Spleen (tissue), 11 donors: ENCODE results near the gene TMEM109. TPM values are rescaled to one million over a fixed set of nuclear protein-coding genes. Genes with fewer than 3 reads are reported as not detected.

ENCODE experiments used
- DNase-seq: peaks from one replicate; pipeline ENCODE4 v3.0.0-alpha.2; 2020
- H3K27ac ChIP-seq, 8 donors: fragments of 200-600 bp; sonication (generic) in 7 of 8; 1 replicate in 4 of 8; 2 replicates in 4 of 8; pipeline versions ENCODE4 v1.5.0 to v1.8.0; 2016 to 2021; ENCODE audit warnings: inconsistent platforms in 4 of 8, mild to moderate bottlenecking in 4 of 8, moderate library complexity in 1 of 8
- H3K27me3 ChIP-seq, 7 donors: fragments of 200-600 bp; sonication (generic) in 6 of 7; replicated peaks in 1 of 7; 1 replicate in 4 of 7; 2 replicates in 3 of 7; pipeline versions ENCODE4 v1.5.0 to v1.8.0; 2016 to 2021; ENCODE audit warnings: inconsistent platforms in 3 of 7, mild to moderate bottlenecking in 1 of 7
- H3K36me3 ChIP-seq, 6 donors: fragments of 200-600 bp; sonication (generic) in 5 of 6; 1 replicate in 4 of 6; 2 replicates in 2 of 6; pipeline versions ENCODE4 v1.5.0 to v1.8.0; 2016 to 2021; ENCODE audit warnings: inconsistent platforms in 2 of 6
- H3K4me1 ChIP-seq, 6 donors: fragments of 200-600 bp; sonication (generic) in 5 of 6; 1 replicate in 3 of 6; 2 replicates in 3 of 6; pipeline versions ENCODE4 v1.5.0 to v1.8.0; 2016 to 2021; ENCODE audit warnings: inconsistent platforms in 3 of 6
- H3K4me3 ChIP-seq, 8 donors: fragments of 200-600 bp; sonication (generic) in 7 of 8; 1 replicate in 4 of 8; 2 replicates in 4 of 8; pipeline versions ENCODE4 v1.5.0 to v1.8.0; 2016 to 2021; ENCODE audit warnings: inconsistent platforms in 4 of 8, mild to moderate bottlenecking in 4 of 8, moderate library complexity in 2 of 8
- H3K9me3 ChIP-seq, 8 donors: fragments of 200-600 bp; sonication (generic) in 7 of 8; 1 replicate in 4 of 8; 2 replicates in 4 of 8; pipeline versions ENCODE4 v1.5.0 to v1.8.0; 2016 to 2021; ENCODE audit warnings: inconsistent platforms in 4 of 8
- POLR2A ChIP-seq, 3 donors: fragments of 450-650 bp; IDR thresholded peaks; one replicate each; pipeline ENCODE4 v1.5.1; 2017; ENCODE audit warnings: antibody characterized with exemption in 3 of 3, mild to moderate bottlenecking in 1 of 3
- POLR2AphosphoS5 ChIP-seq, 3 donors: sonication (generic); formaldehyde crosslinking; IDR thresholded peaks; one replicate each; pipeline ENCODE4 v1.5.1; 2017; ENCODE audit warnings: antibody characterized with exemption in 3 of 3
- WGBS, 5 donors: extraction: QIAGEN DNeasy Blood & Tissue Kit in 3 of 5; methylation state at CpG; one replicate each; pipeline versions ENCODE4 v1.1.5 to v1.1.7; 2013 to 2018; 5-methylcytosine and 5-hydroxymethylcytosine counted together
- intact Hi-C: fragments of 100-400 bp; cut with DNase I; formaldehyde crosslinking; loops from one replicate; pipeline ENCODE4 v1.15.0; 2023; ENCODE audit warnings: low total_unique reads
- polyA plus RNA-seq, 3 donors: library from polyadenylated mRNA; stranded (reverse); fragments of 200-250 nt; gene quantifications; one replicate each; pipeline ENCODE4 v1.2.1, GENCODE V29; 2013
- total RNA-seq, 7 donors: library from RNA; depleted of rRNA in 3 of 7; stranded (reverse); fragments of >200 nt in 3 of 7; fragmentation: NEBNext Ultra II Directional in 4 of 7; extraction: Animal tissue kit (Norgen Biotek cat#: 25700) in 4 of 7; gene quantifications; one replicate each; pipeline versions ENCODE4 v1.1.0 to v1.2.1, GENCODE V29; 2016 to 2021
- TF ChIP-seq, protein P1 (sequence below), 11 experiments: fragments of 200-600 bp in 7 of 11; fragments of 450-650 bp in 4 of 11; sonication (generic) in 4 of 11; IDR thresholded peaks in 8 of 11; conservative IDR thresholded peaks in 3 of 11; 1 replicate in 7 of 11; 2 replicates in 4 of 11; pipeline versions ENCODE4 v1.4.0 to v1.8.0; 2016 to 2021; ENCODE audit warnings: antibody characterized with exemption in 11 of 11, inconsistent platforms in 4 of 11, mild to moderate bottlenecking in 1 of 11
- donor health status: healthy with polysubstance abuse.
- donor health status: DM: no; HTN: no; CAD: no; lungs with moderate emphysema.
- donor health status: DM: no; HTN: no; CAD: no.
- donor health status: Bipolar disorder and iron deficiency.
- donor health status: healthy.
- donor health status: DM: no; HTN: no; CAD: no.
- donor health status: DM: yes; HTN: yes; CAD: no.

TMEM109 gene
- total and polyA plus RNA-seq, 10 donors = 53.6 to 125 (median 102) TPM

GRCh38 chr11:60874421-60875365 is 39.3 kb upstream of the TMEM109 start:
- H3K27ac ChIP-seq = no peak overlapping the region
- H3K4me1 ChIP-seq = peaks cover 0 to 30% (median 8%) of the 10 kb centered on the region in 6 donors
- H3K27me3 ChIP-seq = peaks cover 0 to under 1% (median 0%) of the 10 kb centered on the region in 7 donors
- H3K4me3 ChIP-seq = no peak overlapping the region
- intact Hi-C loops = no loop called here
- H3K36me3 ChIP-seq = peaks cover 0 to 40% (median 7%) of the 10 kb centered on the region in 6 donors
- 89 to 95% (median 92%) methylated on average over 12 to 13 of the region's 13 CpGs for WGBS, 5 donors
- DNase-seq = peak; percentile 52
- TF ChIP-seq, protein P1, sequence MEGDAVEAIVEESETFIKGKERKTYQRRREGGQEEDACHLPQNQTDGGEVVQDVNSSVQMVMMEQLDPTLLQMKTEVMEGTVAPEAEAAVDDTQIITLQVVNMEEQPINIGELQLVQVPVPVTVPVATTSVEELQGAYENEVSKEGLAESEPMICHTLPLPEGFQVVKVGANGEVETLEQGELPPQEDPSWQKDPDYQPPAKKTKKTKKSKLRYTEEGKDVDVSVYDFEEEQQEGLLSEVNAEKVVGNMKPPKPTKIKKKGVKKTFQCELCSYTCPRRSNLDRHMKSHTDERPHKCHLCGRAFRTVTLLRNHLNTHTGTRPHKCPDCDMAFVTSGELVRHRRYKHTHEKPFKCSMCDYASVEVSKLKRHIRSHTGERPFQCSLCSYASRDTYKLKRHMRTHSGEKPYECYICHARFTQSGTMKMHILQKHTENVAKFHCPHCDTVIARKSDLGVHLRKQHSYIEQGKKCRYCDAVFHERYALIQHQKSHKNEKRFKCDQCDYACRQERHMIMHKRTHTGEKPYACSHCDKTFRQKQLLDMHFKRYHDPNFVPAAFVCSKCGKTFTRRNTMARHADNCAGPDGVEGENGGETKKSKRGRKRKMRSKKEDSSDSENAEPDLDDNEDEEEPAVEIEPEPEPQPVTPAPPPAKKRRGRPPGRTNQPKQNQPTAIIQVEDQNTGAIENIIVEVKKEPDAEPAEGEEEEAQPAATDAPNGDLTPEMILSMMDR (IDR thresholded peaks at IDR 0.05 in 8 of 11, conservative IDR thresholded peaks at IDR 0.05 in 3 of 11) = no peak
- TF ChIP-seq POLR2A (IDR thresholded peaks at IDR 0.05) = no peak
- peak in 1 of 3 donors; percentile 15 for TF ChIP-seq POLR2AphosphoS5 (IDR thresholded peaks at IDR 0.05)
- no peaks in the 10 kb centered on the region for H3K9me3 ChIP-seq

DNA sequence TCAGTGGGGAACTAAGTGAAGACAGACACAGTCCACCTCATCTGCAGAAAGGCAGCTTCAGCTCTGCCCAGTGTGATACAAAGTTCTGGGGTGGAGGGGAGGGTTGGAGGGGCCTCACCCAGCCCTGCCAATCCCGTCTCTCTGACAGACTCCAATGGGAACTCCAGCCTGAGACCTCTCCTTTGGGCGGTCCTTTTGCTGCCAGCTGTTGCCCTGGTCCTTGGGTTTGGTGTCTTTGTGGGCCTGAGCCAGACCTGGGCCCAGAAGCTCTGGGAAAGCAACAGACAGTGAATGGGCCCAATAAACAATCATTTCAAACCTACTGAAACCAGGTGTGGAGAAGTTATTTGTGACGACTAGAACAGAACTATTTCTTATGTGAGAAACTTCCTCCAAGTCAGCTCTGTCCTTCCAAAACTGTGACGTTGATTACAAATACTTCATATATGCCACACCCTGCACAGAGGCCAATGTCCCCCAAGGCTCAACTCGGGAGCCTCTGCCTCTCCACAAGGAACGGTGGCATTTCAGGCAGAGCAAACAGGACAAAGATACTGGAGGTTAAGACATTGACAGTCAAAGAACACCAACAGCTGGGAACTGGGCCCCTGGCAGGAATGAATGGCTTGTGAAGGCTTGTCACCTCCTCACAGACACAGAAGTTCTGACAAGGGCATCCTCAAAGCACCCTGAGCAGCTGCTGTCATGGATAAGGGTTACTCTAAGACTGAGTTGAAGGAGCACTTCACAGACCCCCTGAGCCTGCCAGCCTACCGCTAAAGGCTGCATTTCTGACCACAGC is 38.4 kb upstream of the TMEM109 start:
- intact Hi-C loops = no loop called here

GRCh38 chr11:60876168-60876485 is 37.8 kb upstream of the TMEM109 start:
- intact Hi-C loops = no loop called here
- Histone ChIP-seq H3K36me3 (peaks cover 0 to 54% (median 16%) of the 10 kb centered on the region in 6 donors), H3K4me1 (peaks cover 0 to 21% (median 8%) of the 10 kb centered on the region in 6 donors), H3K27ac (no peak overlapping the region), H3K9me3 (no peaks in the 10 kb centered on the region), H3K27me3 (no peaks in the 10 kb centered on the region), H3K4me3 (no peak overlapping the region)
- WGBS, 5 donors = 97 to 100% (median 98%) methylated on average over 1 to 2 of the region's 2 CpGs
- DNase-seq = no peak
- TF ChIP-seq, protein P1 (IDR thresholded peaks at IDR 0.05 in 8 of 11, conservative IDR thresholded peaks at IDR 0.05 in 3 of 11) = no peak
- peak in 1 of 3 donors; percentile 23 for TF ChIP-seq POLR2AphosphoS5 (IDR thresholded peaks at IDR 0.05)

More for the DNA sequence above, 38.4 kb upstream of the TMEM109 start:
- Histone ChIP-seq H3K9me3 (no peaks in the 10 kb centered on the region), H3K27me3 (no peaks in the 10 kb centered on the region), H3K4me1 (peaks cover 0 to 27% (median 8%) of the 10 kb centered on the region in 6 donors), H3K36me3 (peaks cover 0 to 49% (median 12%) of the 10 kb centered on the region in 6 donors), H3K4me3 (no peak overlapping the region), H3K27ac (no peak overlapping the region)
- WGBS, 5 donors = 88 to 94% (median 89%) methylated on average over 6 to 7 of the region's 7 CpGs
- TF ChIP-seq POLR2A (IDR thresholded peaks at IDR 0.05) (no peak), POLR2AphosphoS5 (IDR thresholded peaks at IDR 0.05) (no peak)
- TF ChIP-seq, protein P1 (IDR thresholded peaks at IDR 0.05 in 8 of 11, conservative IDR thresholded peaks at IDR 0.05 in 3 of 11) = no peak
- DNase-seq = peak; percentile 47
